HG03558 (cell line): ENCODE data around the gene PAX2.
"Not testable (repeated sequence)": the region's sequence is repeated elsewhere in the genome, so short reads cannot be mapped to it uniquely, and the experiment has no call there.

Source experiments
- ATAC-seq: cut with Tn5 transposase; IDR thresholded peaks from one replicate; pipeline ENCODE4 v1.9.1; 2021; ENCODE audit warnings: moderate number of reproducible peaks; ENCODE audit not compliant: unreplicated experiment; ENCODE audit errors: extremely low read depth

Gene PAX2

GRCh38 chr10:100744987-100745881, at the start of gene PAX2:
PAX2 (plus strand) TSS chr10:100745582; CDS start chr10:100746261, 679 bp downstream.
- ATAC-seq, result no peak

- ATAC-seq, result no peak
Observed at GRCh38 chr10:100696477-100696901, 48.9 kb upstream of the PAX2 start.

DNA sequence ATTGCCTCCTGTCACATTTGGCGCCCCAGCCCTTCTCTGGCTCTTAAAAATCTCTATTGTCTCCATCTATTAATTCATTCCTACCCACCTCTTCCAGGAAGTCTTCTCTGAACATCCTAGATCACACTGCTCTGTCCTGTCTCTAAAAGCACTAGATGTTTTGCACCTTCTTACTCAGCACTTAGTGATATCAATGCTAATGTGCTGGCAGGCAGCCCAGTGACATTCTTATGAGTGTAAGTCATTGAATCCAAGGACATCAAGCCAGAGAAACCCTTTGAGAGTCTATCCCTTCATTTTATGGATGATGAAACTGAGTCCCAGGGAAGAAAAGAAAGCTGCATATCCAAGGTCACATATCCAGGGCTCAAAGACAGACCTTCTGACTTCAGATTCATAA, 48.3 kb upstream of the PAX2 start:
- no peak for ATAC-seq

GRCh38 chr10:100697631-100698030, 47.8 kb upstream of the PAX2 start:
- no peak for ATAC-seq

DNA sequence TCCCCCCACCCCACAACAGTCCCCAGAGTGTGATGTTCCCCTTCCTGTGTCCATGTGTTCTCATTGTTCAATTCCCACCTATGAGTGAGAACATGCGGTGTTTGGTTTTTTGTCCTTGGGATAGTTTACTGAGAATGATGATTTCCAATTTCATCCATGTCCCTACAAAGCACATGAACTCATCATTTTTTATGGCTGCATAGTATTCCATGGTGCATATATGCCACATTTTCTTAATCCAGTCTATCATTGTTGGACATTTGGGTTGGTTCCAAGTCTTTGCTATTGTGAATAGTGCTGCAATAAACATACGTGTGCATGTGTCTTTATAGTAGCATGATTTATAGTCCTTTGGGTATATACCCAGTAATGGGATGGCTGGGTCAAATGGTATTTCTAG, 43.7 kb upstream of the PAX2 start:
- ATAC-seq, result not testable (repeated sequence)

- ATAC-seq, result no peak
Observed at GRCh38 chr10:100705139-100705538, 40.2 kb upstream of the PAX2 start.

DNA sequence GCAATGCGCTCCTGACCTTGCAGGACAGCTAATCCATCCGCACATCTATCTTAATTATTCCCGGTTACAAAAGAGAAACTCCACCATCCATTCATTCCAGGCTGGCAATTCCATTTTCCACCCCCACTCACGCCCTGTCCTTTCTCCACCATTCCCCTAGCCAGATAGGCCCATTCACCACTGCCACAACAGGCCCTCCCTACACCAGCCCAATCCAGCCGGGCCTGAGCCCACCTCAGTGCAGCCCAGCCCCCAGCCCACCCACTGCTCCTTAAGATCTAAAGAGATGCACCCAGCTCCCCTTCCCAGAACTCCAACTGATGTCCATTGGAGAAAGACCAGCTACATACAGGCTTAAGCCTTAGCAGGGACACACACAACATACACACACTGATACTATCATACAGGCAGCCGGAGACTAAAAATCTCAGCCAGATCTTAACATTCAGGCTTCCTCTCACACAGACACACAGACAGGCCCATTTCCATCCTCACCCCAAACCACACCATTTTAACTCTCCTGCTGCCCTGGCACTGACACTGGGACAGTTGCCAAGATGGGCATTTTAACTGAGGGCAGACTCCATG, 38.0 kb upstream of the PAX2 start:
- ATAC-seq, result no peak

DNA sequence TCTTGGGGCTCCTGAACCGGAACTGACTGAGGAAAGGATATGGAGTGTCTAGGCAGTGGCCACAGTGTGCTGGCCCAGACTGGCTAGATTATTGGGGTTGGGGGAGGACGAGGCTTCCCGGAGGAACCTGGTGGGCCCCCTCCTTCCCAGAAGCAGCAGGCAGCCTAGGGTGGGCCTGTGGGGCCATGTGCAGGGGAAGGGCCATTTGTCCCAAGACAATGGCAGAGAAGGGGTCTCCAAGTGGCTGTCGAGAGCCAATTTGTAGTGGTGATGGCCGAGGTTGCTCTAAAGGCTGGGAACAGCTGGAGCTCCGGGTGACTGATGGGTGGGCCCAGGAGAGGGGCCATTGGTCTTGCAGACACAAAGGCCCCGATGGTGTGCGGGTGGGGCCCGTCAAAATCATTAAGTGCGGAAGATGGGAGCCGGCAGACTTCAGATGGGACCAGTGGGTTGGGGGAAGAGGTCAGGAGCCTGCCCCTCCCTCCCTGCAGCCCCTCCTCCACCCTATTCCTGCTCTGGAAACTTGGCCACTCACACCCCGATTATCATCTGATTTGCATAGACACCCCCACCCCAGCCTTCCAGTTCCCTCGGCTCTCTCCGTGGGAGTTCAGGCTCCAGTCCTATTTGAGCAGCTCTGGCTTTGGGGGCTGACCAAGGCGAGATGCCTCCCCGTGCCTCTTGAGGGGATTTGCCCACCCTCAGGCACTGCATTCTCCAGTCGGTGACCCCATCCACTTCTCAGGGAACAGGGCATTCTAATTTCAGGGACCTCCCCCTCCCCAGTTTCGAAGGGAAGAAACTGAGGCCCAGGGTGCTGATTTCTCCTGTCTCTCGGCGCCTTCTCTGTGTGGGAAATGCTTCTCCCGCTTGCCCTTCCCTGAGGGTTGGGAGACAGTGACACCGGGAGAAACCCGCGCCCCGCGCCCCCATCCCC, 36.0 kb upstream of the PAX2 start:
- ATAC-seq, result no peak

DNA sequence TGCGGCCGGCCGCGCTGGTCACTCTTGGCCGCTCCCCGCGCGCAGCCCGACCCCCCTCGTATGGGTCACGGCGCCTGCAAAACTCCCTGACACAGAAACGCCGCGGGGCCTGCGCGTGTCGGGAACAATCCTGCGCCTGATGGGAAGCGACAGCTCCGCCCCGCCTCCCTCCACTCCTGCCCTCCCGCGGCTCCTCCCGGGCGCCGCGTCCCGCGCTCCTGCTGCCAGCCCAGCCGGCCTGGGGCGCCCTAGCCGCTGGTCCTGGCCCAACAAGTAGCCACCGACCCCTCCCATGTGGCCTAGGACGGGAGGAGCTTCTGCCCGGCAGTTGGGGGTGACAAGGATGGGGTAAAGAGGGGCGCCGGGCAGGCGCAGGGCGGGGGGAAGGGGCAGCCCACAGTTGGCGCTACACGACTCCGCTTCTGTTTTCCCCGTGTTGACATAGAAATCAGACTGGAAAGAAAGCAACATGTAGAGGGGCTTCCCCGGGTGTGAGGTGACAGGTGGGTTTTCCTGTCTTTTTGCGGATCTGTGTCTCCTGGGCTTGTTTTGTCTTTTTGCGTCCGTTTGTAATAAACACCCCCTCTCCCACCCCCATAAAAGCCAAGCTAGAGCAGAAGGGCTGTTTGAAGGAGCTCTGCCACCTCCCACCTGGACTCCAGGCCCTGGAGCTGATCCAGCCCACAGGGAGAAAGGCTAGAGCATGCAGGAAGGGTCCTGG, 35.1 kb upstream of the PAX2 start:
- ATAC-seq, result no peak

GRCh38 chr10:100713049-100713858, 32.1 kb upstream of the PAX2 start:
- no peak for ATAC-seq

- no peak for ATAC-seq
Observed at GRCh38 chr10:100713859-100714565, 31.4 kb upstream of the PAX2 start.

DNA sequence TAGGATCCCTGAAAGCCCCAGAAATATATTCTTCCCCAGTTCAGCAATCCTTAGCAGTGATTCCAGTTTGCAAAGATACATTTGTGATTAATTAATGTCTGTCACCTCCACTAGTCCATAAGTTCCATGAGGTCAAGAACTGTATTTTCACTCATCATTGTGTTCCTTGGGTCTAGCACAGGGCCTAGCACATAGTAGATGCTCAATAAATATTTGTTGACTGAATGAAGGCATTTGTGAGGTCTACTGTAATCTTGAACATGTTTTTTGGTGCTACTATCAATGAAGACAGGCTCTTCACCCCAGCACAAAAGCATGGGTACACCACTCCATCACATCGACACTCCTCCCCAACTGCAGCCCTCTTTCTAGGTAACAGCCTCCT, 30.8 kb upstream of the PAX2 start:
- no peak for ATAC-seq

DNA sequence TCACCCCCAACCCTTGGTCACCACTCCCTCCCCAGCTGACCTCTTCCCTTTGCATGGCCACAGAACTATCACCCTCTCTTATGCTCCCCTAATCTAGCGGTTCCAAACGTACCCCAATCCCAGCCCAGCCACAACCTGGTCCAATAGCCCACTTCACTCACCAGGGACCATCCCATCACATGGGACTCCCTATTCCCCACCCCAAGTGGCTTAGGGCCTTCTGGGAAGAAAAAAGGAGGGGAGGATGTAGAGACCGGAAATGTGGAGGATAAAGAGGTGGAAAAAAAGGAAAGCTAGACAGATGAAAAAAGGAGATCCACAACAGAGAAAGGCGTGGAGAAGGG, 30.3 kb upstream of the PAX2 start:
- no peak for ATAC-seq

- no peak for ATAC-seq
Observed at GRCh38 chr10:100715445-100716385, 29.7 kb upstream of the PAX2 start.

GRCh38 chr10:100717166-100717565, 28.2 kb upstream of the PAX2 start:
- ATAC-seq, result no peak

GRCh38 chr10:100718197-100718742, 27.1 kb upstream of the PAX2 start:
- no peak for ATAC-seq

- ATAC-seq, result no peak
Observed at GRCh38 chr10:100723180-100723579, 22.2 kb upstream of the PAX2 start.
